Measurements from ENCODE around the gene SHISA2.

SHISA2 gene

GRCh38 chr13:26047040-26047439 lies 4.8 kb downstream of the SHISA2 start:
- no peak for DNase-seq

- no peak for DNase-seq
Measured at GRCh38 chr13:26046639-26047038, 5.2 kb downstream of the SHISA2 start.

- DNase-seq: no peak
Measured at GRCh38 chr13:26045142-26045541, 6.7 kb downstream of the SHISA2 start.

- no peak for DNase-seq
Measured at GRCh38 chr13:26042785-26043184, 9.0 kb downstream of the SHISA2 start.

- no peak for DNase-seq
Measured at GRCh38 chr13:26041444-26041843, 10.4 kb downstream of the SHISA2 start.

GRCh38 chr13:26038931-26039475 lies 12.8 kb downstream of the SHISA2 start:
- no peak for DNase-seq

GRCh38 chr13:26037302-26037701 lies 14.5 kb downstream of the SHISA2 start:
- DNase-seq: no peak

GRCh38 chr13:26036383-26036782 lies 15.4 kb downstream of the SHISA2 start:
- no peak for DNase-seq

GRCh38 chr13:26034018-26034417 lies 17.8 kb downstream of the SHISA2 start:
- DNase-seq: no peak

- no peak for DNase-seq
Measured at GRCh38 chr13:26030331-26030730, 21.5 kb downstream of the SHISA2 start.

- DNase-seq: no peak
Measured at GRCh38 chr13:26029581-26030136, 22.2 kb downstream of the SHISA2 start.

- no peak for DNase-seq
Measured at GRCh38 chr13:26026211-26026610, 25.6 kb downstream of the SHISA2 start.

GRCh38 chr13:26025771-26026170 lies 26.0 kb downstream of the SHISA2 start:
- DNase-seq: no peak

GRCh38 chr13:26025196-26025595 lies 26.6 kb downstream of the SHISA2 start:
- no peak for DNase-seq

- DNase-seq: no peak
Measured at GRCh38 chr13:26024558-26024957, 27.3 kb downstream of the SHISA2 start.

GRCh38 chr13:26022538-26023292 lies 29.1 kb downstream of the SHISA2 start:
- DNase-seq: no peak

GRCh38 chr13:26021956-26022355 lies 29.9 kb downstream of the SHISA2 start:
- no peak for DNase-seq

- no peak for DNase-seq
Measured at GRCh38 chr13:26021516-26021915, 30.3 kb downstream of the SHISA2 start.

GRCh38 chr13:26020891-26021290 lies 30.9 kb downstream of the SHISA2 start:
- DNase-seq: no peak

GRCh38 chr13:26019881-26020870 lies 31.6 kb downstream of the SHISA2 start:
- DNase-seq: no peak

GRCh38 chr13:26019251-26019650 lies 32.6 kb downstream of the SHISA2 start:
- no peak for DNase-seq

GRCh38 chr13:26017932-26018665 lies 33.7 kb downstream of the SHISA2 start:
- no peak for DNase-seq

All from activated CD4-positive, CD25-positive, alpha-beta regulatory T cell (primary cell).